ENCODE measurements around the gene SDC3.

DNA sequence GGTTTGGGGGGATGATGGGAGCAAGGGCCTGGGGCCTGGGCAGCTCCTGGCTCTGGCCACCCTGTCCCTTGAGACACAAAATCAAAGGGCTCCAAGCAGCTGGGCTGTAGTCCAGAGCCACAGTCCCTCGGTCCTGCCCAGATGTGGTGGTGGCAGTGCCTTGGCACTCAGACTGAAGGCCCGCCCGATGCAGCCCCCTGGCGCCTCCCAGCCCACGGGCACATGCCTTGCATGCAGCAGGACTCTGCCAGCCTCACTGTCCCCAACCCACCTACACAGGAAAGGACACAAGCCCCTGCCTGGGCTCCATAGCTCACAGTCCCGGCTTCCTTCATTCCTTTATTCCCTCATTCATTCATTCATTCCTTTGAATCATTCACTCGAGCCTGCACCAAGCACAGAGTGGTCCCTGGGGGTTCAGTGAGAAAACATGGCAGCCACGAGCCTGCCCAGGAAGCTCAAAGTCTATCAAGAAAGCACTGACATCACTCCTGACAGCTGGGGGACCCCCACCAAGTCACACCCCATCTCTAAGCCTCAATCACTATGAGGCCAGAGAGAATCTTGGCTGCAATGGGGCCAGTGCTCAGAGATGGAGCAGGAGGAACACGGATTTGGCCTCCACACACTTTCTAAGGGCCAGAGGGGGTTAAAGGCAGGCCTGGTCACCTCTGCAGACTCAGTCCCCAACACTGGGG lies 5.8 kb downstream of the SDC3 start:
- TF ChIP-seq POLR2A (IDR thresholded peaks at IDR 0.05) = no peak
- TF ChIP-seq, protein P1, sequence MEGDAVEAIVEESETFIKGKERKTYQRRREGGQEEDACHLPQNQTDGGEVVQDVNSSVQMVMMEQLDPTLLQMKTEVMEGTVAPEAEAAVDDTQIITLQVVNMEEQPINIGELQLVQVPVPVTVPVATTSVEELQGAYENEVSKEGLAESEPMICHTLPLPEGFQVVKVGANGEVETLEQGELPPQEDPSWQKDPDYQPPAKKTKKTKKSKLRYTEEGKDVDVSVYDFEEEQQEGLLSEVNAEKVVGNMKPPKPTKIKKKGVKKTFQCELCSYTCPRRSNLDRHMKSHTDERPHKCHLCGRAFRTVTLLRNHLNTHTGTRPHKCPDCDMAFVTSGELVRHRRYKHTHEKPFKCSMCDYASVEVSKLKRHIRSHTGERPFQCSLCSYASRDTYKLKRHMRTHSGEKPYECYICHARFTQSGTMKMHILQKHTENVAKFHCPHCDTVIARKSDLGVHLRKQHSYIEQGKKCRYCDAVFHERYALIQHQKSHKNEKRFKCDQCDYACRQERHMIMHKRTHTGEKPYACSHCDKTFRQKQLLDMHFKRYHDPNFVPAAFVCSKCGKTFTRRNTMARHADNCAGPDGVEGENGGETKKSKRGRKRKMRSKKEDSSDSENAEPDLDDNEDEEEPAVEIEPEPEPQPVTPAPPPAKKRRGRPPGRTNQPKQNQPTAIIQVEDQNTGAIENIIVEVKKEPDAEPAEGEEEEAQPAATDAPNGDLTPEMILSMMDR (IDR thresholded peaks at IDR 0.05) = no peak
